K562 (cell line): ENCODE measurements around the gene GIGYF2.

Experiments used
- NR2F6 ChIP-seq: fragments of 450-650 bp; formaldehyde crosslinking; IDR thresholded peaks from 2 replicates; pipeline ENCODE4 v1.4.0; 2020; ENCODE audit warnings: mild to moderate bottlenecking
- PCBP2 ChIP-seq: fragments of 200-400 bp; formaldehyde crosslinking; IDR thresholded peaks from 2 replicates; pipeline ENCODE4 v1.6.1; 2018; ENCODE audit warnings: low read length, low read depth, mild to moderate bottlenecking, moderate library complexity; ENCODE audit not compliant: poor library complexity, severe bottlenecking
- RCOR1 ChIP-seq, 2 experiments: IDR thresholded peaks; 2 replicates each; pipeline ENCODE4 v1.6.1; 2012; ENCODE audit warnings: low read depth in 2 of 2, low read length in 2 of 2, borderline replicate concordance in 1 of 2, improper control_type of control experiment in 1 of 2
- ZNF274 ChIP-seq: IDR thresholded peaks from 2 replicates; pipeline ENCODE4 v1.6.1; 2011; ENCODE audit warnings: low read depth, mild to moderate bottlenecking, low read length, moderate library complexity, borderline replicate concordance
- TF ChIP-seq, protein P1 (sequence below), 3 experiments: IDR thresholded peaks in 2 of 3; conservative IDR thresholded peaks in 1 of 3; 2 replicates each; pipeline ENCODE4 v1.5.1; 2011 to 2012; ENCODE audit warnings: low read length in 3 of 3, mild to moderate bottlenecking in 3 of 3, control low read depth in 2 of 3, improper control_type of control experiment in 1 of 3, inconsistent platforms in 1 of 3, low read depth in 1 of 3, mixed read lengths in 1 of 3, moderate library complexity in 1 of 3; ENCODE audit not compliant: insufficient read depth in 2 of 3
- TF ChIP-seq, protein P2 (sequence below): sonication (generic); formaldehyde crosslinking; IDR thresholded peaks from 2 replicates; pipeline ENCODE4 v1.9.0; 2022; ENCODE audit warnings: mild to moderate bottlenecking, missing genetic modification reagents

DNA sequence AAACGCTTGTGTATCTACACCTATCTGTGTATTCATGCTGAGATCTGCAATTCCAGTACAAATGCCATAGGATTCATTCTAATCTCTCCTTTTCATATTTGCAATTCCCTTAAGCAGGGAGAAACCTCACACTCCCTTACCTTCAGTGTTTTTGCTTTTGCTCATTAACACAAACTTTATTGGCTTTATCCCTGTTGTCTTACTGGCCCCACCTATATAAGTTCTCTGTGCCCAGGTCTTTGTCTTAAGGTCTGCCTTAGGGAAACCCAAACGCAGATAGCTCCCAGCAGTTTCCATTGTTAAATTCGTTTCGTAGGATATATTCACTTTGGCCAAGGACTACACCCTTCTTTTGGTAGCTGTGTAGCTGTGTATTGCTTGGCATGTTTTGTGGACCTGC lies 169.0 kb downstream of the GIGYF2 start:
- TF ChIP-seq PCBP2 (no peak), ZNF274 (no peak), NR2F6 (CRISPR knock-in tag) (no peak), RCOR1 (IDR thresholded peaks at IDR 0.05; ENCODE audit: borderline replicate concordance in 1 of 2, low read depth in 2 of 2, low read length in 2 of 2) (no peak)
- TF ChIP-seq, protein P1, sequence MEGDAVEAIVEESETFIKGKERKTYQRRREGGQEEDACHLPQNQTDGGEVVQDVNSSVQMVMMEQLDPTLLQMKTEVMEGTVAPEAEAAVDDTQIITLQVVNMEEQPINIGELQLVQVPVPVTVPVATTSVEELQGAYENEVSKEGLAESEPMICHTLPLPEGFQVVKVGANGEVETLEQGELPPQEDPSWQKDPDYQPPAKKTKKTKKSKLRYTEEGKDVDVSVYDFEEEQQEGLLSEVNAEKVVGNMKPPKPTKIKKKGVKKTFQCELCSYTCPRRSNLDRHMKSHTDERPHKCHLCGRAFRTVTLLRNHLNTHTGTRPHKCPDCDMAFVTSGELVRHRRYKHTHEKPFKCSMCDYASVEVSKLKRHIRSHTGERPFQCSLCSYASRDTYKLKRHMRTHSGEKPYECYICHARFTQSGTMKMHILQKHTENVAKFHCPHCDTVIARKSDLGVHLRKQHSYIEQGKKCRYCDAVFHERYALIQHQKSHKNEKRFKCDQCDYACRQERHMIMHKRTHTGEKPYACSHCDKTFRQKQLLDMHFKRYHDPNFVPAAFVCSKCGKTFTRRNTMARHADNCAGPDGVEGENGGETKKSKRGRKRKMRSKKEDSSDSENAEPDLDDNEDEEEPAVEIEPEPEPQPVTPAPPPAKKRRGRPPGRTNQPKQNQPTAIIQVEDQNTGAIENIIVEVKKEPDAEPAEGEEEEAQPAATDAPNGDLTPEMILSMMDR (IDR thresholded peaks at IDR 0.05 in 2 of 3, conservative IDR thresholded peaks at IDR 0.05 in 1 of 3; ENCODE audit: insufficient read depth in 2 of 3, low read depth in 1 of 3, low read length in 3 of 3), result no peak
- TF ChIP-seq, protein P2, sequence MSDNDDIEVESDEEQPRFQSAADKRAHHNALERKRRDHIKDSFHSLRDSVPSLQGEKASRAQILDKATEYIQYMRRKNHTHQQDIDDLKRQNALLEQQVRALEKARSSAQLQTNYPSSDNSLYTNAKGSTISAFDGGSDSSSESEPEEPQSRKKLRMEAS (CRISPR knock-in tag), result no peak
